Mesodermal cell (in vitro differentiated cells): Measurements from ENCODE around the gene GABRG3.

Experiments used
- H3K27ac ChIP-seq: 2 replicates; pipeline ENCODE4 v1.7.0; 2013; ENCODE audit warnings: mild to moderate bottlenecking, low read depth, low read length, moderate library complexity; ENCODE audit not compliant: severe bottlenecking
- H3K36me3 ChIP-seq: 2 replicates; pipeline ENCODE4 v1.7.1; 2013; ENCODE audit warnings: mild to moderate bottlenecking, low read length, moderate library complexity; ENCODE audit not compliant: control insufficient read depth, insufficient read depth
- H3K4me1 ChIP-seq: one replicate; pipeline ENCODE4 v1.7.1; 2013; ENCODE audit warnings: mild to moderate bottlenecking, low read length; ENCODE audit not compliant: insufficient read depth, control insufficient read depth, poor library complexity, severe bottlenecking
- H3K4me3 ChIP-seq: 2 replicates; pipeline ENCODE4 v1.7.0; 2013; ENCODE audit warnings: low read length, control low read depth, mild to moderate bottlenecking; ENCODE audit not compliant: insufficient read depth, poor library complexity, severe bottlenecking; ENCODE audit errors: extremely low read depth
- H3K9me3 ChIP-seq: 2 replicates; pipeline ENCODE4 v1.7.1; 2013; ENCODE audit warnings: mild to moderate bottlenecking, low read length, moderate library complexity; ENCODE audit not compliant: control insufficient read depth
- WGBS, 2 experiments: methylation state at CpG; one replicate each; pipeline ENCODE4 v1.1.5; 2013; ENCODE audit warnings: missing lambda C conversion rate in 2 of 2; ENCODE audit not compliant: insufficient coverage in 2 of 2; 5-methylcytosine and 5-hydroxymethylcytosine counted together

Gene GABRG3

GRCh38 chr15:27456807-27457206 lies 485.8 kb downstream of the GABRG3 start:
- 83 to 93% methylated on average over 2 to 3 of the region's 6 CpGs for WGBS, 2 experiments
- Histone ChIP-seq H3K27ac (no peak overlapping the region), H3K4me3 (no peak overlapping the region), H3K36me3 (no peaks in the 10 kb centered on the region), H3K4me1 (peaks cover 3% of the 10 kb centered on the region), H3K9me3 (no peaks in the 10 kb centered on the region)

GRCh38 chr15:27457766-27458165 lies 486.8 kb downstream of the GABRG3 start:
- no peaks in the 10 kb centered on the region for H3K36me3 ChIP-seq
- no peaks in the 10 kb centered on the region for H3K9me3 ChIP-seq
- no peak overlapping the region for H3K27ac ChIP-seq
- peaks cover 3% of the 10 kb centered on the region for H3K4me1 ChIP-seq
- no peak overlapping the region for H3K4me3 ChIP-seq
- WGBS, 2 experiments: 97% methylated on average over 5 of the region's 6 CpGs; no CpG with 5 or more reads in 1 of the 2 experiments

- Histone ChIP-seq H3K9me3 (no peaks in the 10 kb centered on the region), H3K27ac (no peak overlapping the region), H3K4me1 (peaks cover 3% of the 10 kb centered on the region), H3K4me3 (no peak overlapping the region), H3K36me3 (no peaks in the 10 kb centered on the region)
- 90% methylated on average over 10 to 13 of the region's 14 CpGs for WGBS, 2 experiments
These were observed 487.5 kb downstream of the GABRG3 start for GRCh38 chr15:27458345-27459084.

GRCh38 chr15:27459836-27460235 lies 488.9 kb downstream of the GABRG3 start:
- Histone ChIP-seq H3K9me3 (no peaks in the 10 kb centered on the region), H3K36me3 (no peaks in the 10 kb centered on the region), H3K4me3 (no peak overlapping the region), H3K4me1 (no peaks in the 10 kb centered on the region), H3K27ac (no peak overlapping the region)
- WGBS, 2 experiments: no CpG with 5 or more reads among the region's 4 CpGs

- H3K9me3 ChIP-seq: no peaks in the 10 kb centered on the region
- 85 to 94% methylated on average over 5 of the region's 5 CpGs for WGBS, 2 experiments
- no peaks in the 10 kb centered on the region for H3K4me1 ChIP-seq
- H3K27ac ChIP-seq: no peak overlapping the region
- no peaks in the 10 kb centered on the region for H3K36me3 ChIP-seq
- H3K4me3 ChIP-seq: no peak overlapping the region
These were observed 490.2 kb downstream of the GABRG3 start for GRCh38 chr15:27461181-27461580.

- WGBS, 2 experiments: 75 to 77% methylated on average over 4 to 5 of the region's 8 CpGs
- H3K27ac ChIP-seq: no peak overlapping the region
- H3K4me3 ChIP-seq: no peak overlapping the region
These were observed 492.6 kb downstream of the GABRG3 start for GRCh38 chr15:27463525-27464088.

GRCh38 chr15:27464941-27465612 lies 494.1 kb downstream of the GABRG3 start:
- H3K4me3 ChIP-seq: no peak overlapping the region
- WGBS, 2 experiments: 68 to 72% methylated on average over 6 to 7 of the region's 10 CpGs
- H3K36me3 ChIP-seq: no peaks in the 10 kb centered on the region
- H3K27ac ChIP-seq: no peak overlapping the region
- H3K9me3 ChIP-seq: no peaks in the 10 kb centered on the region
- H3K4me1 ChIP-seq: no peaks in the 10 kb centered on the region

More at GRCh38 chr15:27463525-27464088, 492.6 kb downstream of the GABRG3 start:
- Histone ChIP-seq H3K9me3 (no peaks in the 10 kb centered on the region), H3K4me1 (no peaks in the 10 kb centered on the region), H3K36me3 (no peaks in the 10 kb centered on the region)

- WGBS, 2 experiments: 83 to 100% methylated on average over 1 of the region's 2 CpGs
These were observed 495.8 kb downstream of the GABRG3 start for GRCh38 chr15:27466758-27467157.

GRCh38 chr15:27468151-27468591 lies 497.2 kb downstream of the GABRG3 start:
- Histone ChIP-seq H3K9me3 (no peaks in the 10 kb centered on the region), H3K4me3 (no peak overlapping the region), H3K27ac (no peak overlapping the region), H3K36me3 (no peaks in the 10 kb centered on the region), H3K4me1 (no peaks in the 10 kb centered on the region)
- 82 to 86% methylated on average over 1 to 3 of the region's 3 CpGs for WGBS, 2 experiments

More at GRCh38 chr15:27466758-27467157, 495.8 kb downstream of the GABRG3 start:
- Histone ChIP-seq H3K27ac (no peak overlapping the region), H3K9me3 (no peaks in the 10 kb centered on the region), H3K4me1 (no peaks in the 10 kb centered on the region), H3K36me3 (no peaks in the 10 kb centered on the region), H3K4me3 (no peak overlapping the region)

- Histone ChIP-seq H3K4me1 (no peaks in the 10 kb centered on the region), H3K4me3 (no peak overlapping the region), H3K9me3 (no peaks in the 10 kb centered on the region), H3K36me3 (no peaks in the 10 kb centered on the region), H3K27ac (no peak overlapping the region)
- 86% methylated on average over 1 of the region's 1 CpG; no CpG with 5 or more reads in 1 of the 2 experiments for WGBS, 2 experiments
These were observed 502.9 kb downstream of the GABRG3 start for GRCh38 chr15:27473845-27474244.
